HepG2 (cell line): ENCODE data around the gene MAP3K19. TPM values are rescaled to one million over a fixed set of nuclear protein-coding genes. Genes with fewer than 3 reads are reported as not detected.
A peak's percentile ranks its signal among the peaks of the same experiment; 100 is the strongest.

Source experiments
- ATRX ChIP-seq: sonication (generic); formaldehyde crosslinking; IDR thresholded peaks from 2 replicates; pipeline ENCODE4 v1.4.0; 2020; ENCODE audit warnings: missing genetic modification reagents, borderline replicate concordance
- CBX5 ChIP-seq: sonication (generic); formaldehyde crosslinking; IDR thresholded peaks from 2 replicates; pipeline ENCODE4 v1.4.0; 2020; ENCODE audit warnings: missing genetic modification reagents, borderline replicate concordance
- HNRNPL ChIP-seq: fragments of 200-400 bp; formaldehyde crosslinking; IDR thresholded peaks from 2 replicates; pipeline ENCODE4 v1.6.1; 2017; ENCODE audit warnings: mild to moderate bottlenecking, low read depth, low read length
- IRX3 ChIP-seq: sonication (generic); formaldehyde crosslinking; IDR thresholded peaks from 2 replicates; pipeline ENCODE4 v1.8.1; 2023; ENCODE audit warnings: mild to moderate bottlenecking, low read depth, missing genetic modification reagents, borderline replicate concordance
- KDM5B ChIP-seq: sonication (generic); formaldehyde crosslinking; IDR thresholded peaks from 2 replicates; pipeline ENCODE4 v1.4.0; 2020; ENCODE audit warnings: missing genetic modification reagents, mild to moderate bottlenecking, borderline replicate concordance
- NBN ChIP-seq: fragments of 450-650 bp; conservative IDR thresholded peaks from 2 replicates; pipeline ENCODE4 v1.6.1; 2017
- PHB2 ChIP-seq: fragments of 450-650 bp; IDR thresholded peaks from 2 replicates; pipeline ENCODE4 v1.6.1; 2018; ENCODE audit not compliant: partially characterized antibody
- SMAD3 ChIP-seq: sonication (generic); formaldehyde crosslinking; IDR thresholded peaks from 2 replicates; pipeline ENCODE4 v1.4.0; 2020; ENCODE audit warnings: missing genetic modification reagents
- TCF7 ChIP-seq: sonication (generic); IDR thresholded peaks from 2 replicates; pipeline ENCODE4 v1.6.1; 2016; ENCODE audit warnings: antibody characterized with exemption, low read depth
- TRIM22 ChIP-seq: fragments of 450-650 bp; IDR thresholded peaks from 2 replicates; pipeline ENCODE4 v1.6.1; 2017
- XRCC5 ChIP-seq: fragments of 200-400 bp; formaldehyde crosslinking; optimal IDR thresholded peaks from 2 replicates; pipeline ENCODE3; 2017; ENCODE audit warnings: mild to moderate bottlenecking, low read length
- ZNF160 ChIP-seq: sonication (generic); formaldehyde crosslinking; IDR thresholded peaks from 2 replicates; pipeline ENCODE4 v1.8.0; 2022; ENCODE audit warnings: mild to moderate bottlenecking, inconsistent platforms, missing genetic modification reagents
- ZNF234 ChIP-seq: sonication (generic); formaldehyde crosslinking; conservative IDR thresholded peaks from 2 replicates; pipeline ENCODE4 v1.5.1; 2020; ENCODE audit warnings: mild to moderate bottlenecking, missing genetic modification reagents
- ZNF253 ChIP-seq: sonication (generic); formaldehyde crosslinking; IDR thresholded peaks from 2 replicates; pipeline ENCODE4 v1.8.0; 2022; ENCODE audit warnings: mild to moderate bottlenecking, missing genetic modification reagents, borderline replicate concordance
- ZNF501 ChIP-seq: sonication (generic); formaldehyde crosslinking; IDR thresholded peaks from 2 replicates; pipeline ENCODE4 v1.5.1; 2020; ENCODE audit warnings: mild to moderate bottlenecking, moderate library complexity, missing genetic modification reagents
- ZNF557 ChIP-seq: sonication (generic); formaldehyde crosslinking; IDR thresholded peaks from 2 replicates; pipeline ENCODE4 v1.4.0; 2020; ENCODE audit warnings: missing genetic modification reagents
- ZNF564 ChIP-seq: sonication (generic); formaldehyde crosslinking; IDR thresholded peaks from 2 replicates; pipeline ENCODE4 v1.8.1; 2023; ENCODE audit warnings: mild to moderate bottlenecking, missing genetic modification reagents
- ZNF597 ChIP-seq: sonication (generic); formaldehyde crosslinking; IDR thresholded peaks from 2 replicates; pipeline ENCODE4 v1.5.0; 2020; ENCODE audit warnings: missing genetic modification reagents
- ZNF766 ChIP-seq: sonication (generic); formaldehyde crosslinking; IDR thresholded peaks from 2 replicates; pipeline ENCODE4 v1.5.0; 2020; ENCODE audit warnings: missing genetic modification reagents, borderline replicate concordance
- polyA plus RNA-seq, 8 experiments: library from polyadenylated mRNA; depleted of rRNA in 3 of 8; stranded (reverse) in 7 of 8; unstranded in 1 of 8; fragments of >200 nt; fragmentation: Illumina TruSeq in 4 of 8; extraction: Trizol in 4 of 8; gene quantifications; 2 replicates each; pipeline versions ENCODE4 v1.2.1 to v1.2.3, GENCODE V29; 2011 to 2016; ENCODE audit warnings: low read depth in 4 of 8, missing spikeins in 1 of 8, mixed read lengths in 1 of 8; ENCODE audit not compliant: insufficient read depth in 1 of 8
- total RNA-seq, 5 experiments: library from RNA; depleted of rRNA; stranded (reverse); fragments of >200 nt; fragmentation: Illumina TruSeq; extraction: Trizol; gene quantifications; 2 replicates each; pipeline ENCODE4 v1.2.3, GENCODE V29; 2016; ENCODE audit warnings: low read depth in 1 of 5
- TF ChIP-seq, protein P1 (sequence below): sonication (generic); formaldehyde crosslinking; IDR thresholded peaks from 2 replicates; pipeline ENCODE4 v1.8.0; 2022; ENCODE audit warnings: mild to moderate bottlenecking, missing genetic modification reagents
- TF ChIP-seq, protein P2 (sequence below): sonication (generic); formaldehyde crosslinking; IDR thresholded peaks from 2 replicates; pipeline ENCODE4 v1.4.0; 2020; ENCODE audit warnings: missing genetic modification reagents, borderline replicate concordance
- TF ChIP-seq, protein P3 (sequence below): sonication (generic); formaldehyde crosslinking; IDR thresholded peaks from 2 replicates; pipeline ENCODE4 v1.4.0; 2020; ENCODE audit warnings: missing genetic modification reagents, borderline replicate concordance

The MAP3K19 gene
- total and polyA plus RNA-seq, 2 of the 13 experiments (the other 11 are each of a cell fraction or from before 2014, with no cell fraction given), result not detected

GRCh38 chr2:135052042-135052876 is 5.0 kb upstream of the MAP3K19 start, which contains the start of gene RAB3GAP1 (continued):
- TF ChIP-seq, protein P1, sequence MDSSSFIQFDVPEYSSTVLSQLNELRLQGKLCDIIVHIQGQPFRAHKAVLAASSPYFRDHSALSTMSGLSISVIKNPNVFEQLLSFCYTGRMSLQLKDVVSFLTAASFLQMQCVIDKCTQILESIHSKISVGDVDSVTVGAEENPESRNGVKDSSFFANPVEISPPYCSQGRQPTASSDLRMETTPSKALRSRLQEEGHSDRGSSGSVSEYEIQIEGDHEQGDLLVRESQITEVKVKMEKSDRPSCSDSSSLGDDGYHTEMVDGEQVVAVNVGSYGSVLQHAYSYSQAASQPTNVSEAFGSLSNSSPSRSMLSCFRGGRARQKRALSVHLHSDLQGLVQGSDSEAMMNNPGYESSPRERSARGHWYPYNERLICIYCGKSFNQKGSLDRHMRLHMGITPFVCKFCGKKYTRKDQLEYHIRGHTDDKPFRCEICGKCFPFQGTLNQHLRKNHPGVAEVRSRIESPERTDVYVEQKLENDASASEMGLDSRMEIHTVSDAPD (CRISPR knock-in tag), result 0 out of 2 replicates have a peak, but pooled peaks have one; percentile 52
- TF ChIP-seq NBN (no peak), KDM5B (peak; percentile 89; the same call in 1 of the 2 replicates), XRCC5 (no peak), IRX3 (CRISPR knock-in tag) (no peak), ZNF766 (CRISPR knock-in tag) (peak; percentile 73; the same call in 1 of the 2 replicates), ZNF557 (CRISPR knock-in tag) (no peak), TCF7 (no peak), PHB2 (no peak), ZNF597 (CRISPR knock-in tag) (no peak), TRIM22 (no peak), ZNF253 (CRISPR knock-in tag) (no peak), ZNF501 (CRISPR knock-in tag) (peak; percentile 68), SMAD3 (CRISPR knock-in tag) (0 out of 2 replicates have a peak, but pooled peaks have one; percentile 25), ATRX (no peak), CBX5 (CRISPR knock-in tag) (no peak), ZNF564 (CRISPR knock-in tag) (0 out of 2 replicates have a peak, but pooled peaks have one; percentile 34), HNRNPL (no peak), ZNF160 (CRISPR knock-in tag) (no peak; the same call in 1 of the 2 replicates), ZNF234 (CRISPR knock-in tag) (no peak)
- TF ChIP-seq, protein P2, sequence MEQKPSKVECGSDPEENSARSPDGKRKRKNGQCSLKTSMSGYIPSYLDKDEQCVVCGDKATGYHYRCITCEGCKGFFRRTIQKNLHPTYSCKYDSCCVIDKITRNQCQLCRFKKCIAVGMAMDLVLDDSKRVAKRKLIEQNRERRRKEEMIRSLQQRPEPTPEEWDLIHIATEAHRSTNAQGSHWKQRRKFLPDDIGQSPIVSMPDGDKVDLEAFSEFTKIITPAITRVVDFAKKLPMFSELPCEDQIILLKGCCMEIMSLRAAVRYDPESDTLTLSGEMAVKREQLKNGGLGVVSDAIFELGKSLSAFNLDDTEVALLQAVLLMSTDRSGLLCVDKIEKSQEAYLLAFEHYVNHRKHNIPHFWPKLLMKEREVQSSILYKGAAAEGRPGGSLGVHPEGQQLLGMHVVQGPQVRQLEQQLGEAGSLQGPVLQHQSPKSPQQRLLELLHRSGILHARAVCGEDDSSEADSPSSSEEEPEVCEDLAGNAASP (CRISPR knock-in tag), result peak; percentile 50; the same call in 1 of the 2 replicates
- TF ChIP-seq, protein P3, sequence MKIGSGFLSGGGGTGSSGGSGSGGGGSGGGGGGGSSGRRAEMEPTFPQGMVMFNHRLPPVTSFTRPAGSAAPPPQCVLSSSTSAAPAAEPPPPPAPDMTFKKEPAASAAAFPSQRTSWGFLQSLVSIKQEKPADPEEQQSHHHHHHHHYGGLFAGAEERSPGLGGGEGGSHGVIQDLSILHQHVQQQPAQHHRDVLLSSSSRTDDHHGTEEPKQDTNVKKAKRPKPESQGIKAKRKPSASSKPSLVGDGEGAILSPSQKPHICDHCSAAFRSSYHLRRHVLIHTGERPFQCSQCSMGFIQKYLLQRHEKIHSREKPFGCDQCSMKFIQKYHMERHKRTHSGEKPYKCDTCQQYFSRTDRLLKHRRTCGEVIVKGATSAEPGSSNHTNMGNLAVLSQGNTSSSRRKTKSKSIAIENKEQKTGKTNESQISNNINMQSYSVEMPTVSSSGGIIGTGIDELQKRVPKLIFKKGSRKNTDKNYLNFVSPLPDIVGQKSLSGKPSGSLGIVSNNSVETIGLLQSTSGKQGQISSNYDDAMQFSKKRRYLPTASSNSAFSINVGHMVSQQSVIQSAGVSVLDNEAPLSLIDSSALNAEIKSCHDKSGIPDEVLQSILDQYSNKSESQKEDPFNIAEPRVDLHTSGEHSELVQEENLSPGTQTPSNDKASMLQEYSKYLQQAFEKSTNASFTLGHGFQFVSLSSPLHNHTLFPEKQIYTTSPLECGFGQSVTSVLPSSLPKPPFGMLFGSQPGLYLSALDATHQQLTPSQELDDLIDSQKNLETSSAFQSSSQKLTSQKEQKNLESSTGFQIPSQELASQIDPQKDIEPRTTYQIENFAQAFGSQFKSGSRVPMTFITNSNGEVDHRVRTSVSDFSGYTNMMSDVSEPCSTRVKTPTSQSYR (CRISPR knock-in tag), result peak; percentile 33; the same call in 1 of the 2 replicates
